GM18498 (cell line): ENCODE measurements around the gene BCCIP.
A peak's percentile ranks its signal among the peaks of the same experiment; 100 is the strongest.

Experiments used
- ATAC-seq: cut with Tn5 transposase; IDR thresholded peaks from one replicate; pipeline ENCODE4 v1.9.1; 2021; ENCODE audit warnings: mild to moderate bottlenecking, moderate library complexity; ENCODE audit not compliant: unreplicated experiment

Gene BCCIP

GRCh38 chr10:125843603-125844329 lies 20.4 kb downstream of the BCCIP start:
- no peak for ATAC-seq

GRCh38 chr10:125844751-125845221 lies 21.4 kb downstream of the BCCIP start:
- no peak for ATAC-seq

GRCh38 chr10:125845617-125846016 lies 22.3 kb downstream of the BCCIP start:
- ATAC-seq, result no peak

- peak; percentile 59 for ATAC-seq
These were observed 23.5 kb downstream of the BCCIP start for GRCh38 chr10:125846894-125847293.

- ATAC-seq, result no peak
These were observed 25.0 kb downstream of the BCCIP start for GRCh38 chr10:125848371-125848770.

GRCh38 chr10:125848857-125849256 lies 25.5 kb downstream of the BCCIP start:
- ATAC-seq, result no peak

GRCh38 chr10:125849448-125849847 lies 26.1 kb downstream of the BCCIP start:
- no peak for ATAC-seq

- ATAC-seq, result no peak
These were observed 27.7 kb downstream of the BCCIP start for GRCh38 chr10:125850766-125851731.

GRCh38 chr10:125852487-125852886 lies 29.1 kb downstream of the BCCIP start:
- ATAC-seq, result no peak

GRCh38 chr10:125857185-125857760 lies 33.9 kb downstream of the BCCIP start:
- ATAC-seq, result no peak

- no peak for ATAC-seq
These were observed 35.9 kb downstream of the BCCIP start for GRCh38 chr10:125859128-125859817.

- ATAC-seq, result no peak
These were observed 41.8 kb downstream of the BCCIP start for GRCh38 chr10:125865120-125865519.

GRCh38 chr10:125866421-125867029 lies 43.2 kb downstream of the BCCIP start:
- no peak for ATAC-seq

GRCh38 chr10:125868372-125868975 lies 45.1 kb downstream of the BCCIP start:
- peak; percentile 60 for ATAC-seq

- no peak for ATAC-seq
These were observed 48.0 kb downstream of the BCCIP start for GRCh38 chr10:125871338-125871737.

- ATAC-seq, result no peak
These were observed 55.9 kb downstream of the BCCIP start for GRCh38 chr10:125878957-125879835.

GRCh38 chr10:125880719-125881118 lies 57.4 kb downstream of the BCCIP start:
- ATAC-seq, result no peak

- ATAC-seq, result no peak
These were observed 57.8 kb downstream of the BCCIP start, which contains the start of gene DHX32 for GRCh38 chr10:125881192-125881591. DHX32 (minus strand) TSS chr10:125881292; CDS start chr10:125880824, 468 bp downstream.

- no peak for ATAC-seq
These were observed 59.2 kb downstream of the BCCIP start for GRCh38 chr10:125882596-125882995.
